Activated B cell treated with CpG ODN at 0.5 μM for 24 hours (primary cell): ENCODE data around the gene LRRK1. TPM values are rescaled to one million over a fixed set of nuclear protein-coding genes. Genes with fewer than 3 reads are reported as not detected.

Experiments used
- ATAC-seq: fragments of 200-7000 bp; cut with Tn5 transposase; one replicate; pipeline ENCODE4 v1.10.0; 2021; ENCODE audit warnings: low read depth, mild to moderate bottlenecking, moderate library complexity
- CTCF ChIA-PET: fragments of 350-600 bp; sonication (Branson Sonifier 250); formaldehyde crosslinking; loops from one replicate; lab custom pipeline; 2021; ENCODE audit warnings: antibody characterized with exemption; lab: Charles Lee
- POLR2A ChIA-PET: fragments of 350-600 bp; sonication (Branson Sonifier 250); formaldehyde crosslinking; loops from one replicate; lab custom pipeline; 2021; ENCODE audit warnings: antibody characterized with exemption; lab: Charles Lee
- DNase-seq: peaks from one replicate; pipeline ENCODE4 v3.0.0; 2022
- H3K27ac Mint-ChIP-seq: one replicate; pipeline ENCODE4 v1.8.0; 2020; ENCODE audit warnings: mixed read lengths
- H3K27me3 Mint-ChIP-seq: one replicate; pipeline ENCODE4 v1.8.0; 2021; ENCODE audit warnings: mixed read lengths
- H3K36me3 Mint-ChIP-seq: one replicate; pipeline ENCODE4 v1.8.0; 2021; ENCODE audit warnings: low read depth, mixed read lengths
- H3K4me1 Mint-ChIP-seq: one replicate; pipeline ENCODE4 v1.8.0; 2021; ENCODE audit warnings: mixed read lengths
- H3K4me3 Mint-ChIP-seq: one replicate; pipeline ENCODE4 v1.8.0; 2020; ENCODE audit warnings: mild to moderate bottlenecking, mixed read lengths
- H3K9me3 Mint-ChIP-seq: one replicate; pipeline ENCODE4 v1.8.0; 2020; ENCODE audit warnings: mixed read lengths
- CTCF ChIP-seq: fragments of 200-600 bp; IDR thresholded peaks from one replicate; pipeline ENCODE4 v1.8.0; 2022; ENCODE audit warnings: antibody characterized with exemption, mild to moderate bottlenecking
- intact Hi-C: fragments of 100-400 bp; cut with micrococcal nuclease; formaldehyde crosslinking; loops from one replicate; pipeline ENCODE4 v1.15.1; 2024
- total RNA-seq: library from RNA; stranded (reverse); gene quantifications from 2 replicates; pipeline ENCODE4 v1.2.3, GENCODE V29; 2022

LRRK1 gene
- total RNA-seq, 1 donor from 2014 or later, result 43.5 TPM

GRCh38 chr15:100908466-100908865 is 10.7 kb upstream of the LRRK1 start:
- TF ChIP-seq CTCF, result no peak
- ChIA-PET POLR2A (no interaction called here), CTCF (interaction anchor here (2.8 kb wide), 1 partner anchor 9 kb away, joined by 7 read pairs; no protein-coding TSS in a partner anchor)
- no peaks in the 10 kb centered on the region for H3K4me1 Mint-ChIP-seq
- H3K27ac Mint-ChIP-seq, result no peak overlapping the region
- ATAC-seq (no peak), DNase-seq (no peak)
- H3K27me3 Mint-ChIP-seq, result no peaks in the 10 kb centered on the region
- no peaks in the 10 kb centered on the region for H3K9me3 Mint-ChIP-seq
- intact Hi-C loops, result no loop called here
- H3K36me3 Mint-ChIP-seq, result no peaks in the 10 kb centered on the region
- no peak overlapping the region for H3K4me3 Mint-ChIP-seq

GRCh38 chr15:100909565-100909964 is 9.6 kb upstream of the LRRK1 start:
- H3K9me3 Mint-ChIP-seq, result no peaks in the 10 kb centered on the region
- no peak overlapping the region for H3K4me3 Mint-ChIP-seq
- ChIA-PET CTCF (interaction anchor here (15.6 kb wide), 1 partner anchor 96 kb away, joined by 543 read pairs; no protein-coding TSS in a partner anchor), POLR2A (no interaction called here)
- DNase-seq, result no peak
- H3K36me3 Mint-ChIP-seq, result no peaks in the 10 kb centered on the region
- ATAC-seq, result no peak
- H3K27me3 Mint-ChIP-seq, result no peaks in the 10 kb centered on the region
- TF ChIP-seq CTCF, result no peak
- H3K27ac Mint-ChIP-seq, result no peak overlapping the region
- intact Hi-C loops, result no loop called here
- no peaks in the 10 kb centered on the region for H3K4me1 Mint-ChIP-seq

- POLR2A ChIA-PET, result no interaction called here
These were observed 8.9 kb upstream of the LRRK1 start for GRCh38 chr15:100909989-100910955.

GRCh38 chr15:100911086-100911485 is 8.1 kb upstream of the LRRK1 start:
- intact Hi-C loops, result no loop called here
- no peak overlapping the region for H3K4me3 Mint-ChIP-seq
- DNase-seq (no peak), ATAC-seq (no peak)
- no peaks in the 10 kb centered on the region for H3K36me3 Mint-ChIP-seq
- ChIA-PET CTCF (interaction anchor here (15.6 kb wide), 1 partner anchor 94 kb away, joined by 543 read pairs; no protein-coding TSS in a partner anchor), POLR2A (no interaction called here)
- no peaks in the 10 kb centered on the region for H3K27me3 Mint-ChIP-seq
- H3K9me3 Mint-ChIP-seq, result no peaks in the 10 kb centered on the region
- H3K27ac Mint-ChIP-seq, result no peak overlapping the region
- no peaks in the 10 kb centered on the region for H3K4me1 Mint-ChIP-seq
- no peak for TF ChIP-seq CTCF

More at GRCh38 chr15:100909989-100910955, 8.9 kb upstream of the LRRK1 start:
- H3K36me3 Mint-ChIP-seq, result no peaks in the 10 kb centered on the region
- no peaks in the 10 kb centered on the region for H3K27me3 Mint-ChIP-seq
- H3K27ac Mint-ChIP-seq, result no peak overlapping the region
- no peak overlapping the region for H3K4me3 Mint-ChIP-seq
- DNase-seq (no peak), ATAC-seq (no peak)
- H3K4me1 Mint-ChIP-seq, result no peaks in the 10 kb centered on the region
- intact Hi-C loops, result no loop called here
- TF ChIP-seq CTCF, result no peak
- no peaks in the 10 kb centered on the region for H3K9me3 Mint-ChIP-seq
- CTCF ChIA-PET, result interaction anchor here (15.6 kb wide), 1 partner anchor 95 kb away, joined by 543 read pairs; no protein-coding TSS in a partner anchor

GRCh38 chr15:100913961-100914360 is 5.2 kb upstream of the LRRK1 start:
- no peaks in the 10 kb centered on the region for H3K27me3 Mint-ChIP-seq
- DNase-seq, result no peak
- ATAC-seq, result no peak
- TF ChIP-seq CTCF, result no peak
- peaks cover 10% of the 10 kb centered on the region for H3K4me1 Mint-ChIP-seq
- H3K36me3 Mint-ChIP-seq, result peaks cover 2% of the 10 kb centered on the region
- H3K27ac Mint-ChIP-seq, result no peak overlapping the region
- intact Hi-C loops, result no loop called here
- H3K9me3 Mint-ChIP-seq, result no peaks in the 10 kb centered on the region
- ChIA-PET CTCF (interaction anchor here (15.6 kb wide), 1 partner anchor 91 kb away, joined by 543 read pairs; no protein-coding TSS in a partner anchor), POLR2A (no interaction called here)
- no peak overlapping the region for H3K4me3 Mint-ChIP-seq
